K562 (cell line): ENCODE measurements around the gene FSHR. TPM values are rescaled to one million over a fixed set of nuclear protein-coding genes. Genes with fewer than 3 reads are reported as not detected.

Experiments
- ATAC-seq: fragments of 200-7000 bp; cut with Tn5 transposase; 3 replicates; pipeline ENCODE4 v1.9.1; 2020; ENCODE audit warnings: moderate library complexity
- BruUV-seq: library from RNA; stranded (reverse); fragments of 400-500 nt; replicated peaks from 2 replicates; lab custom pipeline; 2021; lab: Mats Ljungman, UMichigan
- CTCF ChIA-PET: fragments of 300-600 bp; formaldehyde crosslinking; extraction: SDS; loops from one replicate; lab custom pipeline; 2021; ENCODE audit warnings: low intra/inter-chr PET ratio; lab: Yijun Ruan, JAX
- POLR2A ChIA-PET: fragments of 300-600, 350-650 bp; sonication (Branson Sonifier 250); formaldehyde crosslinking; extraction: SDS; loops from one replicate; lab custom pipeline; 2021; ENCODE audit warnings: antibody characterized with exemption, inconsistent platforms; lab: Yijun Ruan, JAX
- DNase-seq, 4 experiments: peaks; one replicate each; pipeline versions ENCODE4 v3.0.0 to v3.0.0-alpha.2; 2011 to 2018; ENCODE audit warnings: low spot score in 3 of 4, mixed read lengths in 3 of 4; ENCODE audit errors: extremely low read depth in 1 of 4
- FAIRE-seq: peaks from 2 replicates; lab custom pipeline; 2011; peaks lifted over from hg19 to GRCh38; lab: Jason Lieb, UNC
- H2AFZ ChIP-seq: 2 replicates; pipeline ENCODE4 v1.6.0; 2011; ENCODE audit warnings: low read depth, low read length, control low read depth, inconsistent platforms
- H3K27ac ChIP-seq: fragments of 200-600 bp; 3 replicates; pipeline ENCODE4 v1.8.0; 2011; ENCODE audit warnings: low read depth, mild to moderate bottlenecking, control low read depth, inconsistent platforms, low read length, moderate library complexity, mixed read lengths; ENCODE audit errors: extremely low read depth
- H3K27me3 ChIP-seq, 2 experiments: fragments of 300-600 bp in 1 of 2; 2 replicates in 1 of 2; 3 replicates in 1 of 2; pipeline versions ENCODE4 v1.6.0 to v1.8.0; 2011; ENCODE audit warnings: inconsistent platforms in 2 of 2, low read length in 2 of 2, mild to moderate bottlenecking in 1 of 2, mixed read lengths in 1 of 2, moderate library complexity in 1 of 2; ENCODE audit not compliant: control insufficient read depth in 2 of 2, insufficient read depth in 2 of 2
- H3K36me3 ChIP-seq: fragments of 300-600 bp; 3 replicates; pipeline ENCODE4 v1.8.0; 2011; ENCODE audit warnings: mild to moderate bottlenecking, low read length, inconsistent platforms; ENCODE audit not compliant: control insufficient read depth, insufficient read depth
- H3K4me1 ChIP-seq, 2 experiments: fragments of 200-600 bp in 1 of 2; replicated peaks in 1 of 2; 2 replicates in 1 of 2; 3 replicates in 1 of 2; pipeline versions ENCODE4 v1.5.1 to v1.8.0; 2011; ENCODE audit warnings: inconsistent platforms in 2 of 2, low read length in 2 of 2, mild to moderate bottlenecking in 1 of 2, mixed read lengths in 1 of 2, moderate library complexity in 1 of 2; ENCODE audit not compliant: control insufficient read depth in 2 of 2, insufficient read depth in 2 of 2
- H3K4me2 ChIP-seq: 2 replicates; pipeline ENCODE4 v1.6.1; 2011; ENCODE audit warnings: low read length, control low read depth, inconsistent platforms, mixed read lengths; ENCODE audit not compliant: insufficient read depth
- H3K4me3 ChIP-seq: fragments of 200-600 bp; sonication (generic), shearing (Covaris generic); 2 replicates; pipeline ENCODE4 v1.5.1; 2016; ENCODE audit warnings: control low read depth, inconsistent platforms
- H3K79me2 ChIP-seq: fragments of 200-600 bp; 3 replicates; pipeline ENCODE4 v1.8.0; 2011; ENCODE audit warnings: low read length, inconsistent platforms; ENCODE audit not compliant: control insufficient read depth, insufficient read depth
- H3K9ac ChIP-seq, 2 experiments: 2 replicates each; pipeline versions ENCODE4 v1.6.0 to v1.6.1; 2011; ENCODE audit warnings: low read depth in 2 of 2, low read length in 2 of 2, control low read depth in 1 of 2, inconsistent platforms in 1 of 2, mild to moderate bottlenecking in 1 of 2, mixed read lengths in 1 of 2; ENCODE audit not compliant: insufficient read depth in 1 of 2
- H3K9me1 ChIP-seq: one replicate; pipeline ENCODE4 v1.6.0; 2011; ENCODE audit warnings: inconsistent platforms, mild to moderate bottlenecking, low read length, moderate library complexity; ENCODE audit not compliant: control insufficient read depth, insufficient read depth
- H3K9me3 ChIP-seq: replicated peaks from 2 replicates; pipeline ENCODE4 v1.5.1; 2011; ENCODE audit warnings: low read depth, low read length, inconsistent platforms; ENCODE audit not compliant: control insufficient read depth, insufficient read depth
- H4K20me1 ChIP-seq: replicated peaks from 2 replicates; pipeline ENCODE4 v1.6.1; 2011; ENCODE audit warnings: low read length, inconsistent platforms, mixed read lengths; ENCODE audit not compliant: control insufficient read depth, insufficient read depth
- BRF1 ChIP-seq: IDR thresholded peaks from 3 replicates; pipeline ENCODE4 v1.6.1; 2011; ENCODE audit warnings: borderline replicate concordance, mild to moderate bottlenecking; ENCODE audit not compliant: insufficient read length; ENCODE audit errors: extremely low read depth
- DDX20 ChIP-seq: fragments of 450-650 bp; IDR thresholded peaks from 2 replicates; pipeline ENCODE4 v1.6.1; 2016; ENCODE audit warnings: missing genetic modification characterization, low read depth, mild to moderate bottlenecking, missing compliant biosample characterization, moderate library complexity
- EHMT2 ChIP-seq: fragments of 450-650 bp; IDR thresholded peaks from 2 replicates; pipeline ENCODE4 v1.6.1; 2018; ENCODE audit warnings: antibody characterized with exemption
- ZNF764 ChIP-seq: fragments of 250-450 bp; sonication (Bioruptor Pico); IDR thresholded peaks from 2 replicates; pipeline ENCODE4 v1.4.0; 2020; ENCODE audit warnings: low read depth, mild to moderate bottlenecking, moderate library complexity
- ZNF77 ChIP-seq: fragments of 250-450 bp; sonication (Bioruptor Pico); IDR thresholded peaks from 2 replicates; pipeline ENCODE4 v1.5.0; 2020
- WGBS: fragments of 100-300 bp; shearing (Covaris generic); methylation state at CpG from one replicate; pipeline ENCODE4 v1.1.6; 2016; ENCODE audit warnings: low coverage, mixed read lengths; ENCODE audit not compliant: insufficient coverage; ENCODE audit errors: missing lambda C conversion rate; 5-methylcytosine and 5-hydroxymethylcytosine counted together
- in situ Hi-C: fragments of 300-500 bp; cut with MboI; formaldehyde crosslinking; loops from 4 replicates; pipeline ENCODE4 v1.15.0; 2018; ENCODE audit warnings: inconsistent platforms, mixed read lengths
- intact Hi-C: fragments of 100-400 bp; cut with micrococcal nuclease; formaldehyde crosslinking; loops from 2 replicates; pipeline ENCODE4 v1.14.2; 2022
- polyA plus RNA-seq, 8 experiments: library from polyadenylated mRNA; depleted of rRNA in 4 of 8; stranded (reverse) in 5 of 8; unstranded in 3 of 8; fragments of >200 nt; fragmentation: Nextera tagmentation in 2 of 8; fragmentation: Illumina TruSeq in 1 of 8; extraction: Ambion mirVana in 2 of 8; extraction: Trizol in 1 of 8; gene quantifications; 2 replicates each; pipeline versions ENCODE4 v1.2.1 to v1.2.3, GENCODE V29; 2011 to 2014; ENCODE audit warnings: inconsistent platforms in 1 of 8, missing spikeins in 1 of 8
- total RNA-seq, 7 experiments: library from RNA; depleted of rRNA in 6 of 7; stranded (reverse); fragments of >200 nt in 6 of 7; fragmentation: Illumina TruSeq in 2 of 7; extraction: Trizol in 2 of 7; gene quantifications; 2 replicates each; pipeline versions ENCODE4 v1.2.1 to v1.2.3, GENCODE V29; 2011 to 2021; ENCODE audit warnings: low replicate concordance in 1 of 7
- TF ChIP-seq, protein P1 (sequence below): sonication (generic); formaldehyde crosslinking; IDR thresholded peaks from 2 replicates; pipeline ENCODE4 v1.8.1; 2023; ENCODE audit warnings: mild to moderate bottlenecking, missing genetic modification reagents

The FSHR gene
- total and polyA plus RNA-seq, 9 of the 15 experiments (the other 6 are each of a cell fraction or from before 2014, with no cell fraction given) = not detected

GRCh38 chr2:48984922-48985321, 169.4 kb downstream of the FSHR start:
- DNase-seq (no peak), ATAC-seq (no peak), FAIRE-seq (no peak)
- H3K4me2 ChIP-seq = no peak overlapping the region
- no peak overlapping the region for H3K9ac ChIP-seq
- H3K4me1 ChIP-seq = no peaks in the 10 kb centered on the region
- H3K27me3 ChIP-seq = no peaks in the 10 kb centered on the region
- 0% methylated on average over 5 of the region's 5 CpGs for WGBS
- TF ChIP-seq, protein P1, sequence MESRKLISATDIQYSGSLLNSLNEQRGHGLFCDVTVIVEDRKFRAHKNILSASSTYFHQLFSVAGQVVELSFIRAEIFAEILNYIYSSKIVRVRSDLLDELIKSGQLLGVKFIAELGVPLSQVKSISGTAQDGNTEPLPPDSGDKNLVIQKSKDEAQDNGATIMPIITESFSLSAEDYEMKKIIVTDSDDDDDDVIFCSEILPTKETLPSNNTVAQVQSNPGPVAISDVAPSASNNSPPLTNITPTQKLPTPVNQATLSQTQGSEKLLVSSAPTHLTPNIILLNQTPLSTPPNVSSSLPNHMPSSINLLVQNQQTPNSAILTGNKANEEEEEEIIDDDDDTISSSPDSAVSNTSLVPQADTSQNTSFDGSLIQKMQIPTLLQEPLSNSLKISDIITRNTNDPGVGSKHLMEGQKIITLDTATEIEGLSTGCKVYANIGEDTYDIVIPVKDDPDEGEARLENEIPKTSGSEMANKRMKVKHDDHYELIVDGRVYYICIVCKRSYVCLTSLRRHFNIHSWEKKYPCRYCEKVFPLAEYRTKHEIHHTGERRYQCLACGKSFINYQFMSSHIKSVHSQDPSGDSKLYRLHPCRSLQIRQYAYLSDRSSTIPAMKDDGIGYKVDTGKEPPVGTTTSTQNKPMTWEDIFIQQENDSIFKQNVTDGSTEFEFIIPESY = no peak
- TF ChIP-seq ZNF77 (no peak), DDX20 (tag) (no peak), BRF1 (no peak), ZNF764 (CRISPR knock-in tag) (no peak), EHMT2 (no peak)
- BruUV-seq = no TSS peak
- no peaks in the 10 kb centered on the region for H4K20me1 ChIP-seq
- H3K27ac ChIP-seq = no peak overlapping the region
- in situ Hi-C loops (no loop called here), intact Hi-C loops (no loop called here)
- ChIA-PET POLR2A (no interaction called here), CTCF (no interaction called here)
- H3K9me3 ChIP-seq = no peaks in the 10 kb centered on the region
- H3K36me3 ChIP-seq = no peaks in the 10 kb centered on the region
- no peaks in the 10 kb centered on the region for H3K9me1 ChIP-seq
- H3K4me3 ChIP-seq = no peak overlapping the region
- H2AFZ ChIP-seq = no peak overlapping the region
- no peaks in the 10 kb centered on the region for H3K79me2 ChIP-seq
